Activated naive CD8-positive, alpha-beta T cell treated with anti-CD3 and anti-CD28 coated beads, Interleukin-2, amount 50 U/mL, for 24 hours (primary cell): Measurements from ENCODE around the gene FGF21.
A peak's percentile ranks its signal among the peaks of the same experiment; 100 is the strongest.

Experiments
- ATAC-seq: fragments of 150-1000 bp; cut with Tn5 transposase; one replicate; pipeline ENCODE4 v1.10.0; 2021
- DNase-seq: peaks from one replicate; pipeline ENCODE4 v3.0.0; 2021
- H3K27ac Mint-ChIP-seq: one replicate; pipeline ENCODE4 v1.8.0; 2021; ENCODE audit warnings: mild to moderate bottlenecking, mixed read lengths
- H3K27me3 Mint-ChIP-seq: one replicate; pipeline ENCODE4 v1.8.0; 2021; ENCODE audit warnings: mixed read lengths
- H3K36me3 Mint-ChIP-seq: one replicate; pipeline ENCODE4 v1.8.0; 2021; ENCODE audit warnings: low read depth, mixed read lengths
- H3K4me1 Mint-ChIP-seq: one replicate; pipeline ENCODE4 v1.8.0; 2021; ENCODE audit warnings: mixed read lengths
- H3K4me3 Mint-ChIP-seq: one replicate; pipeline ENCODE4 v1.8.0; 2021; ENCODE audit warnings: mild to moderate bottlenecking, moderate library complexity, mixed read lengths
- H3K9me3 Mint-ChIP-seq: one replicate; pipeline ENCODE4 v1.8.0; 2021; ENCODE audit warnings: mixed read lengths

FGF21 gene

DNA sequence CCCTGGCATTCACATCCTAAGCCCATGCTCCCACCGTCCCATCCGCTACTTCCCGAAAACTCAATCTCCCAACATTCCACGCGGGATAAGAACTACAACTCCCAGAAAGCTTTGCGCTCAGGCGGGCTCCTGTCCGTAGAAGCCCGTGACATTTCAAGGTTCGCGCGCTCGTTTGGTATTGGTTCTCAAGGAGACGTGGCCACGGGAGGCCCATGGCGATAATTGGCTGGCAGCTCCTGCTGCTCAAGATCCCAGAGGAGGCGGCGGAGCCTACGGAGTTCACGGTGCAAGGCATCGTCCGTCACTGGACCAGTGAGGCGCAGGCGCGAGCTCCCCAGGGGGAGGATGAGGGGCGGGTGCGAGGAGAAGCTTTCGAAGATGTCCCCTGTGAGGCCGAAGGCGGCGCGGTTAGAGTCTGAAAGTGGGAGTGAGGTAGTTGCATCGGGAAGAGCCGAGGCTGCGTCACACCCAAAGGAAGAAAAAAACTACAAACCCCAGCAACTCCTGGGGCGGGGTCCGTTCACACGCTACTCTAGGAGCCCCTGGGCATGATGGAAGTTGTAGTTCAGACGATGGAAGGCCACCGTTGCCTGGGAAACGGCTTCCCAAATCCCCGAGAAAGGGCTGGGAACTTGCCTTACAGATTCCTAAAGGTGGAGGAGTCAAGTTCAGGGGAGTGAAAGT lies 34.6 kb upstream of the FGF21 start:
- peaks cover 9% of the 10 kb centered on the region for H3K9me3 Mint-ChIP-seq
- no peaks in the 10 kb centered on the region for H3K27me3 Mint-ChIP-seq
- peak; percentile 91 for DNase-seq
- peaks cover 22% of the 10 kb centered on the region for H3K4me1 Mint-ChIP-seq
- peak overlapping the region; percentile 99 for H3K27ac Mint-ChIP-seq
- peaks cover 6% of the 10 kb centered on the region for H3K36me3 Mint-ChIP-seq
- peak; percentile 94 for ATAC-seq
- H3K4me3 Mint-ChIP-seq: peak overlapping the region; percentile 92

GRCh38 chr19:48722196-48722708 lies 33.1 kb upstream of the FGF21 start:
- no peak for ATAC-seq

DNA sequence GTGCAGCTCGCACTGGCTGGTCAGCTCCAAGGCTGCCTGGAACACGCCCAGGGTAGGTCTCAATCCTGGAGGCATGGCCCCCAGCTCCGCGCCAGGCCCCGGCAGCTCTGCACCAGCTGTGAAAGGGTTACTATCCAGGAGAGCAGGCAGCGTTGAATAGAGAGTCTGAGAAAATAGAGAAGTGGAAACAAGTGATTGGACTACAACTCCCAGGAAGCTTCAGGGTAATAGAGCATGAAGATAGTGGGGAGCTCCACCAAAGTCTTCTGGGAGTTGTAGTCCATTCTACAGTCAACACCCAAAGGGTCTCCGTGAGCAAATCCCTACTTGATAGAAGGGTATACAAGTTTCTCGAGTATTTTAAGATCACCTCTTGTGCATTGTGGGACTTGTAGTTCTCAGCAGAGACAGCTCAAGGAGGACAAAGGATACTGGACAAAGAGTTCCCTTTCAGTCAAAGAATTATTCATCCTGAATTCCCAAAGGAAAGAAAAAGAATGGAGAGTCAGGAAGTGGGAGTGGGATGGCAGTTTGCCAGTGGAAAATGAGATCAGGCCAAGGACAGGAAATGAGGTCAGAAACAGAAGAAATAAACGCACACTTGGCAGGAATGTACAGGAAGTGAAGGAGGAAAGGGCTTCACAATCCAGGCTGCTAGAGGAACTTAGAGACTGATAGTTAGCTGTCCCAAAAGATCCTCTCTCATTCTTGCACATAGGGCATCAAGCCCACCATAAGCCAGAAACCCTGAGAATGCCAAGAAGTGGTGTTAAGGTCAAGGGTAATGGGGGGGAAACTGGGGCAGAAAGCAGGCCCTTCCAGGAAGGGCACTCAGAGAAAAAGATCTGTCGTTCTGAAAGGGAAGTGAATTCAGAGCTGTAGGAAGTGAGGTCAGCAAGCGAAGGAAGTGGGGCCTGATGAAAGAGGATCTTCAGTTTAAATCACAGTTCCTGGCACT lies 30.2 kb upstream of the FGF21 start:
- Mint-ChIP-seq H3K4me1 (peaks cover 30% of the 10 kb centered on the region), H3K4me3 (no peak overlapping the region)
- peak; percentile 61 for ATAC-seq

More at GRCh38 chr19:48722196-48722708, 33.1 kb upstream of the FGF21 start:
- Mint-ChIP-seq H3K9me3 (peaks cover 16% of the 10 kb centered on the region), H3K4me1 (peaks cover 29% of the 10 kb centered on the region), H3K4me3 (no peak overlapping the region), H3K36me3 (peaks cover 11% of the 10 kb centered on the region), H3K27me3 (no peaks in the 10 kb centered on the region), H3K27ac (no peak overlapping the region)
- no peak for DNase-seq

DNA sequence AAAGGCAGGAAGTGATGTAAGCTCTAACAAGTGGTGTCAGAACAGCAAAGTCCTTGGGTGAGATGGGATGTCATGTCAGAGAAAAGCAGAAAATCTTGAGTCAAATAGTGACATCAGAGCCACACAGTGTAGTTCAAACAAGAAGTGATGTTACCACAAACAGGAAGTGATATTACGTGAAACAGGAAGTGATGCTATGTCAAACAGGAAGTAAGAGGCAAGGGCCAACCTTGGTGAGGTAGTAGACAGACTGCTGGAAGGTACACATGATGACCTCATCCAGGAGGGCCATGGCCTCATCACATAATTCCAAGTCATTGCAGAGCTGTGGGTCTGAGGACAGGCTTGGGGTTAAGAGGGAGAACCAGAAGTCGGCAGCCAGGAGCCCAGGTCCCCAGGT lies 28.8 kb upstream of the FGF21 start:
- no peak overlapping the region for H3K4me3 Mint-ChIP-seq
- H3K4me1 Mint-ChIP-seq: peaks cover 19% of the 10 kb centered on the region
- H3K36me3 Mint-ChIP-seq: peaks cover 11% of the 10 kb centered on the region
- H3K9me3 Mint-ChIP-seq: peaks cover 16% of the 10 kb centered on the region
- DNase-seq (no peak), ATAC-seq (no peak)
- peak overlapping the region; percentile 61 for H3K27ac Mint-ChIP-seq
- no peaks in the 10 kb centered on the region for H3K27me3 Mint-ChIP-seq

More for the DNA sequence above, 30.2 kb upstream of the FGF21 start:
- Mint-ChIP-seq H3K36me3 (peaks cover 11% of the 10 kb centered on the region), H3K27ac (peak overlapping the region; percentile 69), H3K9me3 (peaks cover 16% of the 10 kb centered on the region), H3K27me3 (no peaks in the 10 kb centered on the region)
- no peak for DNase-seq

DNA sequence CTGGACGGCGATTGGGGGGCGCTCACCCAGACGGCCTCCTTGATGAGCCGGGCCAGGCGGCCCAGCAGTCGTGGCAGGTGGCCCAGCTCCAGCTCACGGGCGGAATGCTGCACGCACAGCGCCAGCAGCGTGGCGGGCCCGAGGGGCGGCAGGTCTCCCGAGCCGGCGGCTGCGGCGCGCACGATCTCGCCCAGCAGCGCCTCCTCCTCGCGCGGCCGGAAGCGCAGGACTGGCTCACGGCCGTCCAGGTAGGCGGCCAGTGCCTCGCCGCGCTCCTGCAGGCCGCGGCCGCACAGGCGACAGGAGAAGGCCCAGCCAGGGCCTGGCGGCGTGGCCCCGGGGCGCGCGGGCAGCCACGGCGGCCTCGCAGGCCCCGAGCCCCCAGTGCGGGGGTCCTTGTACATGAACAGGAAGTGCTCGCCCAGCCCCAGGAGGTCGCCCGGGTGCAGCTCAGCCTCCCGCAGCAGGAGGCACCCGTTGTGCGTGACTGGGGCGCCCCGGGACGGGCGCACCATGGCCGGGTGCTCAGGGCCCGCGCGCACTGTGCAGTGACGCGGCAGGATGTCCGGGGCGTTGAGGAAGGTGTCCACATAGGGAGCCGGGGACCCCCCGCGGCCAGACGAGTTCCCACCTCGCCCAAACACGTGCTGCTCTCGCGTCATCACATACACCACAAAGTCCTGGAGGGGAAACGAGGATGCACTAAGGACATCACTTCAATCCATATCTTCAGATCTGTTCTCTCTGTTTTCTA lies 26.2 kb upstream of the FGF21 start:
- Mint-ChIP-seq H3K27me3 (no peaks in the 10 kb centered on the region), H3K9me3 (peaks cover 16% of the 10 kb centered on the region), H3K36me3 (peaks cover 11% of the 10 kb centered on the region), H3K27ac (no peak overlapping the region), H3K4me3 (no peak overlapping the region), H3K4me1 (peaks cover 17% of the 10 kb centered on the region)
- ATAC-seq: no peak
- DNase-seq: no peak

DNA sequence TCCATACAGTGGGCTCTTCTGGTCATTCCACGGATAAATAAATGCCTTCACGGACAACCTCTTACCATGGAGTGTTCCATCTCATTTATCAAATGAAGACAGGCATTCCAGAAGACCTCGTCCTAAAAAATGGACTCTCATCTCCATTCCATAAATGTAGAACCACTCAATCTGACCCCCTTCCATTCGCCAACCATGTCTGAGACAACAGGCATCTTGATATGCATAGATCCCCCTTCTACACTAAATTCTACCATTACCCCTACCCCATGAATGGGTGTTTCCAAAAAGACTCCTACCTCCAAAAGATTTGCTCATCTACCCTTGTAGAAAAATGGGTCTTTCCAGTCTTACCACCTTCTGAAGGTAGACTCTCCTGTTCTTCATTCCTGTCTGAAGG lies 23.9 kb upstream of the FGF21 start:
- Mint-ChIP-seq H3K4me1 (peaks cover 5% of the 10 kb centered on the region), H3K36me3 (peaks cover 2% of the 10 kb centered on the region), H3K9me3 (peaks cover 3% of the 10 kb centered on the region), H3K27ac (no peak overlapping the region), H3K27me3 (no peaks in the 10 kb centered on the region), H3K4me3 (no peak overlapping the region)
- DNase-seq: no peak
- no peak for ATAC-seq

GRCh38 chr19:48734625-48735024 lies 20.7 kb upstream of the FGF21 start:
- H3K36me3 Mint-ChIP-seq: no peaks in the 10 kb centered on the region
- no peak for ATAC-seq
- DNase-seq: no peak
- peaks cover 4% of the 10 kb centered on the region for H3K4me1 Mint-ChIP-seq
- no peaks in the 10 kb centered on the region for H3K27me3 Mint-ChIP-seq
- H3K9me3 Mint-ChIP-seq: no peaks in the 10 kb centered on the region
- H3K4me3 Mint-ChIP-seq: no peak overlapping the region
- H3K27ac Mint-ChIP-seq: no peak overlapping the region

DNA sequence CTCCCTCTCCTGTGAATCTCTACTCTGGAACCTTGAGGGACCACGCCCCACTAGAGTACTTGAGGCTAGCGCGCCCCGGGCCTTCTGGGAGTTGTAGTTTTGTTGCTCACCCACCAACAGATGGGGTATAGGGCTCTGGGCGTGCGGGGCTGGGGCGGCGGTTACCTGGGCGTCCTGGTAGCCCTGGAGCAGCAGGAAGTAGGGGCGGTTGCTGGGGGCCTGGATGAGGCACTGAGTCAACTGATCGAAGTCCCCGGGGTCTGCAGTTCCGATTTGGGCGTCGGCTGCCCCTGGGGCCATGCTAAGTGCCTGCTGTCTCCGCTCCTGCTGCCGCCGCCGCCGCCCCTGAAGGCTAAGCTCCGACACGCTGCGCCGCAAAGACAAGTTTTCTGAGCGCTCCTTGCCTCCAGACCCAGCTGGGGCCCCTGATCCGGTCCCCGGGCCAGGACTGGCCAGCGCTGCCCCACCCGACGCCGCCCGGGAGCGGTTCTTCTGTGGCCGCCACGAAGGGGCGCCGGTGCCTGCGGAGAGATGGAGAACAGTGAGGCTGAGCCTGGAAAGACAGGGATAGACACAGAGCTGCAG lies 20.2 kb upstream of the FGF21 start:
- H3K27ac Mint-ChIP-seq: no peak overlapping the region
- peaks cover 4% of the 10 kb centered on the region for H3K27me3 Mint-ChIP-seq
- no peaks in the 10 kb centered on the region for H3K36me3 Mint-ChIP-seq
- DNase-seq (no peak), ATAC-seq (no peak)
- H3K4me1 Mint-ChIP-seq: peaks cover 6% of the 10 kb centered on the region
- no peak overlapping the region for H3K4me3 Mint-ChIP-seq
- no peaks in the 10 kb centered on the region for H3K9me3 Mint-ChIP-seq

DNA sequence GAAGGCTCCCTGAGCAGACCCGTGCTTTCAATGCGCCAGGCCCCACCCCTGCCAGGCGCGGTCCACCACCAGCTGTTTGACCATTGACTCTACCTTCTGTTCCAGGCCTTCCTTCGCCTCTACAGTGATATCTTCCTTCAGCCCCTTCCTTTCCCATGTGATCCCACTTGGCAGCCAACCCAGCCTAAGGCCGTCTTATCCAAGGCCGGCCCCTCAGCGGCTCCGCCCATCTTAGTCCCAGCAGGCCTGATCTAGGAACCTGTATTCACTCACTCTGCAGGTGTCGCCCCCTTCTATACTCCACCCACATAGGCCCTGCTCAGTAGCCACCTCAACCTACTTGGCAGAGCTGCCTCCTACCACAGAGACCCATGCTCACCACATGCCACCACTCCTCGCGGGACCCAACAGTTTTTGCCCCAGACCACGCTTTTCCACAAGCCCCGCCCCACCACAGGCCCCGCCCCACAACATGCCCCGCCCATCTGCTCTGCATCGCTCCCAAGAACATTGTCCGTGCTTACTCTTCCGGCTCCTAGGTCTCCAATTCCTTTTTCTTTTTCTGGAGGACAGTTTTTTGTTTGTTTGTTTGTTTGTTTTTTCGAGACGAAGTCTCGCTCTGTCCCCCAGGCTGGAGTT lies 17.8 kb upstream of the FGF21 start:
- peaks cover 13% of the 10 kb centered on the region for H3K27me3 Mint-ChIP-seq
- H3K9me3 Mint-ChIP-seq: no peaks in the 10 kb centered on the region
- no peak overlapping the region for H3K4me3 Mint-ChIP-seq
- H3K36me3 Mint-ChIP-seq: no peaks in the 10 kb centered on the region
- DNase-seq (no peak), ATAC-seq (no peak)
- peaks cover 15% of the 10 kb centered on the region for H3K4me1 Mint-ChIP-seq
- H3K27ac Mint-ChIP-seq: no peak overlapping the region

DNA sequence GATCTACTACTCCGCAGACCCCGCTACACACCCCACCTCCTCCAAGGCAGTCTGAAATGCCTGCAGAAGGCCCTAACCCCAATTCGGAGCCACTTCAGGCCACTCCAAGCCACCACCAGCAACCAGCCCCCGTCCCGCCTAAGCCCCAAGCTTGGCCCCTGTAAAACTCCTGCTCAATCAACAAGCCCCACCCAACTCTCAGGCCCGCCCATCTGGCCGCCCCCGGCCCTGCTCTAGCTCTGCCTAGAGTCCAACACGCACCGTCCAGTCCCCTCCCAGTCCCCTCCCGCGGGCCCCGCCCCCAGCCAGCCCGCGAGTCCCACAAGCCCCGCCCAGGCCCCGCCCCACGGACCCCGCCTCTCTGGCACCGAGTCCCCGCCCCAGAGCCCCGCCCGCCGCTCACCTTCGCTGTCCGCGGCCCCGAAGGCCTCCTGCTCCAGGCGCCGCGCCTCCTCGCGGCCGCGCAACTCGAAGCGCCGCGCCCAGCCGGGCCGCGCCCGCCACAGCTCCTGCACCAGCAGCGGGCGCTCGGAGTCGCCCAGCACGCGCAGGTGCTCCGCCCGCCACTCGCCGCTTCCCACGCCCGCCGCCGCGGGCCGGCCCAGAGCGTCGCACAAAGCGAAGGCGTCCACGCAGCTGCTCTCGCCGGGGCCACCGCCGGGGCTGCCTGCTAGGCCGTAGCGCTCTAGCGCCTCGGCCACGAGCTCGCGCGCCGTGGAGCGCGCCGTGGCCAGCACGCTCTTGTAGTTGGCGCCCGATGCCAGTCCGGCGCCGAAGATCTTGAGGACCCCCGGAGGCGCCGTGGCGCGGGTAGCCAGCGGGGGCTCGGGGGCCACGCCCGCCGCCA lies 16.5 kb upstream of the FGF21 start:
- H3K9me3 Mint-ChIP-seq: no peaks in the 10 kb centered on the region
- peak; percentile 96 for DNase-seq

GRCh38 chr19:48739404-48740163 lies 15.7 kb upstream of the FGF21 start:
- DNase-seq: no peak
- Mint-ChIP-seq H3K4me1 (peaks cover 15% of the 10 kb centered on the region), H3K27ac (no peak overlapping the region), H3K27me3 (peaks cover 16% of the 10 kb centered on the region), H3K9me3 (no peaks in the 10 kb centered on the region), H3K36me3 (no peaks in the 10 kb centered on the region), H3K4me3 (no peak overlapping the region)
- ATAC-seq: no peak

More for the DNA sequence above, 16.5 kb upstream of the FGF21 start:
- Mint-ChIP-seq H3K27me3 (peaks cover 13% of the 10 kb centered on the region), H3K4me1 (peaks cover 15% of the 10 kb centered on the region), H3K4me3 (peak overlapping the region; percentile 36), H3K36me3 (no peaks in the 10 kb centered on the region), H3K27ac (no peak overlapping the region)
- ATAC-seq: peak; percentile 93

DNA sequence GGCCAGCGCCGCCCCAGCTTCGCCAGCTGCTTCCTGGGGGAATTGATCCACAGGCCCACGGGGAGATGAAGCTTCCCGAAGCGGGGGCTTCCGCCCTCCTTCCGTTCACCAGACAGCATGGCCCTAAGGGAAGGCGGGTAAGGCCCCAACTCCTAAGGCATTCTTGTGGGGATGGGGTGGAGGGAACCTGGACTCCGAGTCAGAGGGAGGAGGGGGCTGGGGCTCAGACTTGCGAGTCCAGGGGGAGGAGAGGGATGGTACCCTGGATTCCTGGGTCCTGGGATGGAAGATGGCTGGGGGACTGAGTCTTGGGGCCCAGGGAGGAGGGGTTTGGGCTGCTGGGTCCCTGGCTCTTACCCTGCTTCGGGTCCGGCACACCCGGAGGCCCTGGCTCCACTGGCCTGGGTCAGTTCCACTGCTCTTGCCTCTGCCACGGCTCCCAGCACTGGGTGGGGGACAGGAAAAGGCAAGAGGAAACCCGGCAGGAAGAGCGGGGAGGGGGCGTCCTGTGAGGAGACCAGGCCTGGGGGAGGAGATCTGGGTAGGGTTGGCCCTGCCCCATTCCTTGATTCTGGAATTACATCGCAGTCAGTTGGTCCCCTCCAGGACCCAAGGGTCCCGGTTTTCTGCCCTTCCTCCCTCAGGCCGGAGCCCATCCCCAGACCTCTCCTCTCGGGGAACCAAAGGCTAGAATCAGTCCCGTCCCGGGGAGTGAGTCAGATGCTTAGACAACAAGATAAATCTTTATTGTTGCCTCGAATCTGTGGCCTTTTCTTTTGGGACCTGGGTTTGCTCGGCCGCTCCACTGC lies 15.0 kb upstream of the FGF21 start, which contains the start of gene RASIP1:
TSS of gene RASIP1 (minus strand) at position 447 of the 809 bp plus-strand sequence. CDS start at position 119, 328 bp downstream.
- no peak for DNase-seq
- Mint-ChIP-seq H3K27ac (no peak within 1 kb of the TSS), H3K4me3 (no peak within 1 kb of the TSS), H3K36me3 (no peaks in the 10 kb centered on the region), H3K4me1 (peaks cover 15% of the 10 kb centered on the region), H3K27me3 (peaks cover 18% of the 10 kb centered on the region), H3K9me3 (no peaks in the 10 kb centered on the region)
- no peak for ATAC-seq
